Muscle layer of colon (tissue), 2 donors: ENCODE measurements around the gene SLC24A5.

Experiments used
- H3K27ac ChIP-seq: one replicate; pipeline ENCODE4 v1.7.0; 2013; ENCODE audit warnings: low read depth, mild to moderate bottlenecking, low read length, moderate library complexity
- H3K27me3 ChIP-seq, 2 donors: one replicate each; pipeline ENCODE4 v1.7.0; 2013; ENCODE audit warnings: low read length in 2 of 2, mild to moderate bottlenecking in 2 of 2; ENCODE audit not compliant: insufficient read depth in 2 of 2, control insufficient read depth in 1 of 2
- H3K36me3 ChIP-seq: one replicate; pipeline ENCODE4 v1.7.0; 2013; ENCODE audit warnings: mild to moderate bottlenecking, low read length; ENCODE audit not compliant: insufficient read depth
- H3K4me1 ChIP-seq: one replicate; pipeline ENCODE4 v1.7.0; 2013; ENCODE audit warnings: mild to moderate bottlenecking, low read length; ENCODE audit not compliant: insufficient read depth
- H3K4me3 ChIP-seq, 2 donors: one replicate each; pipeline ENCODE4 v1.7.0; 2013; ENCODE audit warnings: low read length in 2 of 2, low read depth in 1 of 2, mild to moderate bottlenecking in 1 of 2, moderate library complexity in 1 of 2
- H3K9ac ChIP-seq: one replicate; pipeline ENCODE4 v1.7.0; 2013; ENCODE audit warnings: low read length
- H3K9me3 ChIP-seq: one replicate; pipeline ENCODE4 v1.7.0; 2013; ENCODE audit warnings: mild to moderate bottlenecking, low read length
- donor health status: abdominal sarcoma.
- donor health status: Adenocarcinoma of cecum.

Gene SLC24A5

GRCh38 chr15:48170981-48171380 is 50.2 kb downstream of the SLC24A5 start:
- H3K27ac ChIP-seq = no peak overlapping the region
- H3K4me3 ChIP-seq = no peak overlapping the region
- peaks cover 4% of the 10 kb centered on the region for H3K36me3 ChIP-seq
- no peaks in the 10 kb centered on the region for H3K4me1 ChIP-seq
- H3K27me3 ChIP-seq = no peaks in the 10 kb centered on the region
- no peaks in the 10 kb centered on the region for H3K9me3 ChIP-seq
- H3K9ac ChIP-seq = no peak overlapping the region

DNA sequence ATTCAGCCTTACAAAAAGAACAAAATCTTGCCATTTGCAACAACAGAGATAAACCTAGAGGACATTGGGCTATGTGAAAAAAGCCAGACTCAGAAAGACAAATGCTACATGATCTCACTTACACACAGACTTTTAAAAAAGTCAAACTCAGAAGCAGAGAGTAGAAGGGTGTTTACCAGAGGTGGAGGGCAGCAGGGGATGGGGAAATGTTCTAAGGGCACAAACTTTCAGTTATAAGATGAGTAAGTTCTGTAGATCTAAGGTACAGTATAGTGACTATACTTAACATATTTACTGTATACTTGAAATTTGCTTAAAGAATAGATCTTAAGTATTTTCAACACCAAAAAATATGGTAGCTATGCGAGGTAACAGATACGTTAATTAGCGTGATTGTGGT is 54.3 kb downstream of the SLC24A5 start:
- no peaks in the 10 kb centered on the region for H3K27me3 ChIP-seq
- H3K4me1 ChIP-seq = peaks cover 4% of the 10 kb centered on the region
- no peaks in the 10 kb centered on the region for H3K9me3 ChIP-seq
- no peaks in the 10 kb centered on the region for H3K36me3 ChIP-seq
- no peak overlapping the region for H3K9ac ChIP-seq
- H3K27ac ChIP-seq = no peak overlapping the region
- H3K4me3 ChIP-seq = no peak overlapping the region

DNA sequence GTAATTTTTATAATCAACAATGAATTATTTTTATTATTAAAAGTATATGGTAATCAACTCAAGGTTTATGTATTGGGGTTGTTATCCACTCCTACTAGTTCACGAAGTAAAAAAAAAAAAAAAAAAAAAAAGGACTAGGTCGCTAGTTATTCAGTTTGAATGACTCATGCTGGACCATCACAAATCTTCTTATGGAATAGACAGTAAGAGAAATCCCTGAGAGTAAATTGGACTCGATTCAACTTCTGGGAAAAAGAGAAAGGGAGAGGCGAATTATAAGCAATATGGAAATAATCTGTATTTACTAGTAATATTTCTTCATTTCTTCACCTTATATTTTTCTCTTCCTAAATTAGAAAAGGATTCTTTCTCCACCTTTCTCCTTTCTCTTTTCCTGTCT is 55.3 kb downstream of the SLC24A5 start:
- Histone ChIP-seq H3K27me3 (no peaks in the 10 kb centered on the region), H3K9ac (peak overlapping the region; percentile 29), H3K4me3 (no peak overlapping the region), H3K27ac (no peak overlapping the region), H3K4me1 (peaks cover 4% of the 10 kb centered on the region), H3K36me3 (no peaks in the 10 kb centered on the region), H3K9me3 (no peaks in the 10 kb centered on the region)

GRCh38 chr15:48176957-48177356 is 56.2 kb downstream of the SLC24A5 start:
- H3K9me3 ChIP-seq = no peaks in the 10 kb centered on the region
- H3K27ac ChIP-seq = peak overlapping the region; percentile 82
- no peaks in the 10 kb centered on the region for H3K27me3 ChIP-seq
- H3K9ac ChIP-seq = peak overlapping the region; percentile 29
- peak overlapping the region in 1 of 2 donors; percentile 48 for H3K4me3 ChIP-seq
- peaks cover 4% of the 10 kb centered on the region for H3K4me1 ChIP-seq
- H3K36me3 ChIP-seq = no peaks in the 10 kb centered on the region

GRCh38 chr15:48177383-48177765 is 56.6 kb downstream of the SLC24A5 start:
- Histone ChIP-seq H3K36me3 (no peaks in the 10 kb centered on the region), H3K9ac (peak overlapping the region; percentile 29), H3K27ac (peak overlapping the region; percentile 82), H3K4me3 (peak overlapping the region; percentile 48 to 78), H3K27me3 (no peaks in the 10 kb centered on the region), H3K4me1 (peaks cover 4% of the 10 kb centered on the region), H3K9me3 (no peaks in the 10 kb centered on the region)

DNA sequence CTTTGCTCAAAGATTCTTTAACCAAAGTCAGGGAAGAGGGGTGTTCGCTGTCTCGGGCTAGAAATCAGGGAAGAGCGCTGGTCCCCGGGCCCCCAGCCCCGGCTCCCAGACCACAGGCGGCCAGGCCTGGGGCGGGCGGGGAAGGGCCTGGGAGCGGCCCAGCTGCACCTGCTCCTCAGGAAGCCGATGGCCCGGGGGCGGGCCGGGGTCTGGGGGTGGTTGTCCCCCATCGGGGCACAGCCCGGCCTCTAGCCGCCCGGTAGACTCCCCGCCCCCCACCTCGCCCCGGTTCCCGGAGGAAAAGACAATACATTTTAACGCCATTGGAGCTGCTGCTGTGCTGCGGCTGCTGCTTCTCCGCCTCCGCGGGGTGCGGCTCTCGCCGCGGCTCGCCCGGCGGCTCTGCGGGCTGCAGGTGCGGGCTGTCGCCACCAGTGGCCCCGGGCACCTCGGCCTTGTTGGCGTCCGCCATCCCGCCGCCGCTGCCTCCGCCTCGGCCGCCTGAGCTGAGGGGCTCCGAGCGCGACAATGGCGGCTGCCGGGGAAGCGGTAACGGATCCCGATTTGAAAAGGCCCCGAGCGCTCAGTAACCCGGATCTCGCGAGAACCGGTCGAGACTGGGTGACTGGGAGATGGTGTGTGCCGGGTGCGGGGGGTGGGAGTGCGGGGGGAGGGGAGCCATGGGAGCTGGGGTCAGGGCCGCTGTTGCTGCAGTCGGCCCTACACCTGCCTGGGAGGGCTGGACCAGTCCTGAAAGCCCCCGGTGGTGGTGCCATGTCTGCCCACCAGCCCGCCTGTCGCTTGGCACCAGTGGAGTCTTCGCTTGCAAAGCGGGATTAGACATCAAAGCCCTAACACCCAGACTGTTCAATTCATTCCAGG is 57.2 kb downstream of the SLC24A5 start, which contains the start of gene MYEF2:
Gene MYEF2, minus strand, starts transcription at position 530 of the 882 bp plus-strand sequence. Its CDS starts 58 bp downstream, at position 472.
- H3K36me3 ChIP-seq = no peaks in the 10 kb centered on the region
- peak within 1 kb of the TSS; percentile 82 for H3K27ac ChIP-seq
- H3K9ac ChIP-seq = peak within 1 kb of the TSS; percentile 29
- no peaks in the 10 kb centered on the region for H3K27me3 ChIP-seq
- H3K4me1 ChIP-seq = peaks cover 4% of the 10 kb centered on the region
- H3K9me3 ChIP-seq = no peaks in the 10 kb centered on the region
- H3K4me3 ChIP-seq = peak within 1 kb of the TSS; percentile 48 to 78

- Histone ChIP-seq H3K4me1 (peaks cover 4% of the 10 kb centered on the region), H3K9ac (no peak overlapping the region), H3K27me3 (no peaks in the 10 kb centered on the region), H3K9me3 (no peaks in the 10 kb centered on the region), H3K4me3 (peak overlapping the region; percentile 48 to 78), H3K36me3 (no peaks in the 10 kb centered on the region), H3K27ac (peak overlapping the region; percentile 82)
Observed at GRCh38 chr15:48178648-48178931, 57.8 kb downstream of the SLC24A5 start.

- Histone ChIP-seq H3K36me3 (no peaks in the 10 kb centered on the region), H3K27me3 (no peaks in the 10 kb centered on the region), H3K9me3 (no peaks in the 10 kb centered on the region), H3K27ac (no peak overlapping the region), H3K4me1 (no peaks in the 10 kb centered on the region), H3K9ac (no peak overlapping the region), H3K4me3 (no peak overlapping the region)
Observed at GRCh38 chr15:48182749-48183148, 62.0 kb downstream of the SLC24A5 start.

DNA sequence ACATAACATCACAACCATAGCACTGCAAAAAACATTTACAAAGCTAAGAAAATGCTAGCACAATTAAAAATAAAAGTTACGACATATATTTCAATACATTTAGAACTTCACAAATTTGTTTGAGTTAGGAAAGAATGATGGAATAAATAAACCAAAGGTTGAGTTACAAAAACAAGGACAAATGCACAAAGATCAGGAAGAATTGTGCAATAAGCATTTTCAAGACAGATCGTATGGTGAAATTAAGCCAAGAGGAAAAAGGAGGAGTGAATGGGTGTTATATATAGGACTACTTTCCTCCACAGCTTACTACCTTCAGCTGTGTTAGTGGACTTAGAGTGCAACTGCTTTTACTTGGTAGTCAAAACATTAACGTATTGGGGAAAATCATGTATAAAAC is 64.7 kb downstream of the SLC24A5 start:
- Histone ChIP-seq H3K4me1 (no peaks in the 10 kb centered on the region), H3K9ac (no peak overlapping the region), H3K4me3 (no peak overlapping the region), H3K36me3 (no peaks in the 10 kb centered on the region), H3K27ac (no peak overlapping the region), H3K27me3 (no peaks in the 10 kb centered on the region), H3K9me3 (no peaks in the 10 kb centered on the region)

- Histone ChIP-seq H3K4me1 (no peaks in the 10 kb centered on the region), H3K27me3 (no peaks in the 10 kb centered on the region), H3K36me3 (no peaks in the 10 kb centered on the region), H3K27ac (no peak overlapping the region), H3K4me3 (no peak overlapping the region), H3K9ac (no peak overlapping the region), H3K9me3 (no peaks in the 10 kb centered on the region)
Observed at GRCh38 chr15:48186271-48186670, 65.5 kb downstream of the SLC24A5 start.

DNA sequence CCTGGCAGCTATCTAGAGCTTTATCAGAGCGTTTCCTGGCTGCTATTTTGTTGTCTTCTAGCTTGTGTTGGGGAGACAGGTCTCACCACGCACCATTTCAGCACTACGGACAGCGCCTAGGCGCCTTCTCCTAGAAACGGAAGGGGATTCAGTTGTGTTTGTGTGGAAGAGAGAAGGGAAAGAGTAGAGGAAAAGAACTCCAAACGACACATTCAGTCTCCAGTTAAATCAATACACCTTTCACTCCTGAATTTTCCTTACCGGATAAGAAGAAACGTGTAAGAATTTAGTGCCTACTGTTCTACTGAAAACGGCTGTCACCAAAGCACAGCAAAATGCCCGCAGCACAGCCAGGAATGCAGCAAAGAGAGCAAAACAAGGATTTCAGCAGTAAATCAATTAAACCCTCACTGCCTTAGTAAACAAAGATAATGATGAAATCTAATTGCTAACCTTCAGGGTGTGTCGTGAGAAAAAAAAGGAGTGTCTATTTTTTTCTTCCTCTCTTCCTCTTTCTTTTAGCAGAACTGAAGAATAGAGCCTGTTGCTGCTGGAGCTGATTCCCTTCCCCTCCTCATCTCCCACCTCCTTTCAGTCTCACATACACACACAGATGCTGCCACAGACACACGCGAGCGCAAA is 70.3 kb downstream of the SLC24A5 start:
- Histone ChIP-seq H3K9me3 (no peaks in the 10 kb centered on the region), H3K9ac (no peak overlapping the region), H3K27me3 (no peaks in the 10 kb centered on the region), H3K36me3 (no peaks in the 10 kb centered on the region), H3K27ac (no peak overlapping the region), H3K4me1 (no peaks in the 10 kb centered on the region), H3K4me3 (no peak overlapping the region)
